OCI-LY7 (cell line): Measurements from ENCODE around the gene FBXL17. TPM values are rescaled to one million over a fixed set of nuclear protein-coding genes. Genes with fewer than 3 reads are reported as not detected.

Source experiments
- BruUV-seq: library from RNA; stranded (reverse); fragments of 400-500 nt; replicated peaks from 2 replicates; lab custom pipeline; 2021; lab: Mats Ljungman, UMichigan
- CTCF ChIA-PET: fragments of 300-600 bp; sonication (Branson Sonifier 250); formaldehyde crosslinking; loops from one replicate; lab custom pipeline; 2022; ENCODE audit warnings: antibody characterized with exemption; ENCODE audit not compliant: unreplicated experiment; lab: Charles Lee
- POLR2A ChIA-PET: fragments of 300-600 bp; sonication (Branson Sonifier 250); formaldehyde crosslinking; loops from one replicate; lab custom pipeline; 2022; ENCODE audit warnings: antibody characterized with exemption; lab: Charles Lee
- DNase-seq: peaks from one replicate; pipeline ENCODE4 v3.0.0-alpha.2; 2015; ENCODE audit warnings: low spot score
- H2AFZ ChIP-seq: fragments of 200-600 bp; sonication (generic), shearing (Covaris generic); 2 replicates; pipeline ENCODE4 v1.6.1; 2014; ENCODE audit warnings: mild to moderate bottlenecking, antibody characterized with exemption, low read length, moderate library complexity
- H3K27ac ChIP-seq: fragments of 200-600 bp; sonication (generic); 2 replicates; pipeline ENCODE4 v1.5.1; 2014; ENCODE audit warnings: mixed run types, low read depth, mild to moderate bottlenecking, moderate library complexity, low read length, inconsistent platforms; ENCODE audit not compliant: poor library complexity, severe bottlenecking
- H3K36me3 ChIP-seq: fragments of 200-600 bp; sonication (generic); 2 replicates; pipeline ENCODE4 v1.6.1; 2014; ENCODE audit warnings: mild to moderate bottlenecking, antibody characterized with exemption, low read length, moderate library complexity, mixed read lengths; ENCODE audit not compliant: insufficient read depth
- H3K4me1 ChIP-seq: fragments of 200-600 bp; sonication (generic); 2 replicates; pipeline ENCODE4 v1.5.1; 2014; ENCODE audit warnings: mild to moderate bottlenecking, low read length; ENCODE audit not compliant: insufficient read depth, poor library complexity, severe bottlenecking
- H3K4me2 ChIP-seq: fragments of 200-600 bp; sonication (generic); 2 replicates; pipeline ENCODE4 v1.6.1; 2014; ENCODE audit warnings: mild to moderate bottlenecking, low read length
- H3K4me3 ChIP-seq: fragments of 200-600 bp; sonication (generic); 2 replicates; pipeline ENCODE4 v1.5.1; 2014; ENCODE audit warnings: mild to moderate bottlenecking, low read depth, low read length; ENCODE audit not compliant: poor library complexity, severe bottlenecking
- H3K79me2 ChIP-seq: fragments of 200-600 bp; sonication (generic); 2 replicates; pipeline ENCODE4 v1.6.1; 2016; ENCODE audit warnings: low read depth, mild to moderate bottlenecking, low read length, moderate library complexity, mixed read lengths; ENCODE audit not compliant: insufficient read depth
- H3K9me2 ChIP-seq: fragments of 200-600 bp; sonication (generic); 2 replicates; pipeline ENCODE4 v1.6.1; 2016; ENCODE audit warnings: mild to moderate bottlenecking, low read length, mixed read lengths; ENCODE audit not compliant: insufficient read depth
- H3K9me3 ChIP-seq: fragments of 200-600 bp; sonication (generic); 2 replicates; pipeline ENCODE4 v1.6.1; 2014; ENCODE audit warnings: mild to moderate bottlenecking, mixed run types, low read length, mixed read lengths
- H4K20me1 ChIP-seq: fragments of 200-600 bp; sonication (generic); 2 replicates; pipeline ENCODE4 v1.6.1; 2014; ENCODE audit warnings: mild to moderate bottlenecking, antibody characterized with exemption, low read length, moderate library complexity, mixed read lengths; ENCODE audit not compliant: insufficient read depth
- CTCF ChIP-seq: fragments of 200-600 bp; sonication (generic); conservative IDR thresholded peaks from 2 replicates; pipeline ENCODE4 v1.5.1; 2014; ENCODE audit warnings: mild to moderate bottlenecking, antibody characterized with exemption, low read length, moderate library complexity, mixed read lengths
- EZH2phosphoT487 ChIP-seq: fragments of 200-600 bp; sonication (generic); IDR thresholded peaks from 2 replicates; pipeline ENCODE4 v1.6.1; 2018; ENCODE audit warnings: low read depth, borderline replicate concordance, mild to moderate bottlenecking, mixed run types, antibody characterized with exemption, low read length, moderate library complexity, mixed read lengths
- intact Hi-C: fragments of 100-400 bp; cut with micrococcal nuclease; formaldehyde crosslinking; loops from one replicate; pipeline ENCODE4 v1.10.0; 2022; ENCODE audit not compliant: unreplicated experiment
- total RNA-seq, 2 experiments: library from RNA; depleted of rRNA in 1 of 2; stranded (reverse); fragments of >200 nt in 1 of 2; shearing (Covaris generic) in 1 of 2; gene quantifications; 2 replicates each; pipeline ENCODE4 v1.2.3, GENCODE V29; 2014 to 2022

Gene FBXL17
- total RNA-seq, 2 experiments from 2014 or later = 10.2 to 21.6 TPM

- H3K4me2 ChIP-seq = peak overlapping the region; percentile 91
- intact Hi-C loops = loop anchor here (1.0 to 10.0 kb wide), 5 partner anchors 362 to 1538 kb away; partner anchors contain the start of gene FER
- DNase-seq = peak; percentile 52
Measured at GRCh38 chr5:108382784-108383330, 959 bp upstream of the FBXL17 start.

GRCh38 chr5:108381350-108381953 is 446 bp downstream of the FBXL17 start:
- intact Hi-C loops = loop anchor here (5.0 to 10.0 kb wide), 4 partner anchors 363 to 1313 kb away; partner anchors contain the start of gene FER
- DNase-seq = peak; percentile 82
- H3K36me3 ChIP-seq = peaks cover 7% of the 10 kb centered on the region; the same call in 1 of the 2 replicates
- no peaks in the 10 kb centered on the region for H3K9me2 ChIP-seq
- H2AFZ ChIP-seq = peak overlapping the region; percentile 91
- BruUV-seq = no TSS peak
- H4K20me1 ChIP-seq = no peaks in the 10 kb centered on the region
- H3K79me2 ChIP-seq = peaks cover 33% of the 10 kb centered on the region; the same call in 1 of the 2 replicates
- TF ChIP-seq CTCF (no peak), EZH2phosphoT487 (no peak)
- H3K27ac ChIP-seq = peak overlapping the region; percentile 92
- peak overlapping the region; percentile 92 for H3K4me3 ChIP-seq
- ChIA-PET POLR2A (interaction anchor here (1.3 to 1.7 kb wide), 2 partner anchors 10 to 29 kb away, joined by 3 to 4 read pairs; no protein-coding TSS in a partner anchor), CTCF (no interaction called here)
- H3K9me3 ChIP-seq = 0 out of 2 replicates have a peak, but pooled peaks cover 8% of the 10 kb centered on the region
- H3K4me2 ChIP-seq = peak overlapping the region; percentile 91
- H3K4me1 ChIP-seq = peaks cover 28% of the 10 kb centered on the region

More at GRCh38 chr5:108382784-108383330, 959 bp upstream of the FBXL17 start:
- POLR2A ChIA-PET = interaction anchor here (0.6 to 1.3 kb wide), 5 partner anchors 11 to 128 kb away, joined by 3 to 4 read pairs (median 3); no protein-coding TSS in a partner anchor
- Histone ChIP-seq H3K4me1 (peaks cover 28% of the 10 kb centered on the region), H2AFZ (peak overlapping the region; percentile 91; the same call in 1 of the 2 replicates), H3K9me2 (no peaks in the 10 kb centered on the region), H3K79me2 (peaks cover 26% of the 10 kb centered on the region; the same call in 1 of the 2 replicates), H3K9me3 (no peaks in the 10 kb centered on the region), H4K20me1 (no peaks in the 10 kb centered on the region), H3K27ac (peak overlapping the region; percentile 92), H3K4me3 (peak overlapping the region; percentile 92), H3K36me3 (no peaks in the 10 kb centered on the region)
- CTCF ChIA-PET = interaction anchor here (0.6 kb wide), 1 partner anchor 1027 kb away, joined by 3 read pairs; the partner anchor contains the start of gene PJA2
- BruUV-seq = TSS peak; percentile 42
- no peak for TF ChIP-seq CTCF
- no peak for TF ChIP-seq EZH2phosphoT487
